GM19397 (cell line): ENCODE results near the gene ASPHD1.
A peak's percentile ranks its signal among the peaks of the same experiment; 100 is the strongest.
"Not testable (repeated sequence)": the region's sequence is repeated elsewhere in the genome, so short reads cannot be mapped to it uniquely, and the experiment has no call there.

Experiments
- ATAC-seq: cut with Tn5 transposase; IDR thresholded peaks from one replicate; pipeline ENCODE4 v1.9.1; 2021; ENCODE audit warnings: mild to moderate bottlenecking, moderate library complexity; ENCODE audit not compliant: unreplicated experiment

ASPHD1 gene

DNA sequence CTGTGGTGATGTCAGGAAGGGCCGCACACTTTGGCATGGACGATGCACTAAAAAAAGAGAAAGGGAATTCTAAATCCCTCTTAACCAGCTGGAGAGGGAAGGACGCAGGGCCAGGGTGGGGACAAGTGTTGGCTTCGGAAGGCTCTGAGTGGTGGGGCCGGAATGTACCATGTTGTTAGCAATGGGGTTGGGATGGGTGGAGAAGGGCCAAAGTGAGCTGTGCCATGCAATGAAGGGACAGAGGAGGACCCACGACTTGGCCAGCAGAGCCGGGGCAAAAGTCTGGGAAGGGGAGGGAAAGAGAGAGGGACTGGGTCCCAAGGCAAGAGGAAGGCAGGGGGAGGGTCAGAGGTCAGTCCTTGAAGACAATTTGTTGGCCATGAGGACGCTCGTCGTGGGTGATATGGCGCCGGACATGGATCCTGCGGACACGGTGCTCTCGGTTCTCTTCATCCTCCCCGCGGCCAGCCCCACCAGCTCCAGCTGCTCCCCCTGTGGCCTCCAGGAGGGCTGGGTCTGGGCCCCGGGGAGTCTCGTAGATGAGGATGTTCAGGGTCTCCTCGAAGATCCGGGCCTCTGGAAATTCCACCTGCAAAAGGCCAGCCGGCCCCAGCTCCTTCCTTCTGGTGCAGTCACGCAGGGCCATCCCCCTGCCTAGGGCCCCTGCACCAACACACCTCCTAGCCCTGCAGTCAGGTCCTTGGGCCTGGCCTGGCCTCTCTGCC lies 6.4 kb downstream of the ASPHD1 start:
- no peak for ATAC-seq

DNA sequence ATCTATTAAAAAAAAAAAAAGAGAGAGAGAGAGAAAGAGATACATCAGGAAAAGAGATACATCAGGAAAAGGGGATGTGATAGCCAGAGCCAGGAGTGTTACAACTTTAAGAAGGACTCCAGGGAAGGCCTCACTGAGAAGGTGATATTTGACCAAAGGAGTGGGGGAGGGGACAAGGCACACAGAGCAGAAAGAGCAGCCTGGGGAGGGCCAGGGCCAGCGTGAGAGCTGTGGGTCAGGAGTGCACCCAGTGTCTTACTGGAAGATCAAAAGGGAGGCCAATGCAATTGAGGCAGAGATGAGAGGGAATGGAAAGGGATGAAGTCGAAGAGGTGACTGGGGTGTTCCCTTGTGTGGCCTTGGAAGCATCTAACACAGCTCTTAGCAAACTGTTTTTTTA lies 7.7 kb downstream of the ASPHD1 start:
- ATAC-seq = no peak

DNA sequence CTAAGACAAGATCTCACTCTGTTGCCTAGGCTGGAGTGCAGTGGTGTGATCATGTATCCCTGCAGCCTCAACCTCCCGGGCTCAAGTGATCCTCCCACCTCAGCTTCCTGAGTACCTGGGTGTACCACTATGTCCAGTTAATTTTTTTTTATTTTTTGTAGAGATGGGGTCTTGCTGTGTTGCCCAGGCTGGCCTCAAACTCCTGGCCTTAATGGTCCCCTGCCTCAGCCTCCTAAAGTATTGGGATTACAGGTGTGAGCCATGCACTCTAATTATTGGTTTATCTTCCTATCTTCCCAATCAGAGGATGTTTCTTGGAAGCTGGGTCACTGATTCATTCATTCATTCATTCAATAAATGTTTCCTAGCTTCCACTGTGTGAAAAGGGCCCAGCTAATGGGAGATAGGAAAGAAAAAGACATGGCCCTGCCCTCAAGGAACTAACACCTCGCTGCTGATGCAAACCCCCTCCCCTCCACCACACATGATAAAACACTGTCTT lies 8.5 kb downstream of the ASPHD1 start:
- no peak for ATAC-seq

DNA sequence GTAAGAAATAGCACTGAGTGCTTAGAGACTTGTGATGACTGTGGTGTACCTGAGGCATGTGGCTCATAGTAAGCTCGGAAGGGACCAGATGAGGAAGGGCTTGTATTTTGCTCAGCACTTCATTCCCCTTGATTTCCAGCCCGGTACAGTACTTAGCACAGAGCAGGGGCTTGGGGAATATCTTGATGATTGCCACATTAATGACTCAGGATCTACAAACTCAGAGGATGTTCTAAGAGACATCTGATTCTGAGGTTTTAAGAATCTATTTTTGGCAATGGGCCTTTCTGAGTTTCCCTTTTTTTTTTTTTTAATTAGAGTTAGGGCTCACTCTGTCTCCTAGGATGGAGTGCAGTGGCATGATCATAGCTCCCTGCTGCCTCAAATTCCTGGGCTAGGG lies 9.1 kb downstream of the ASPHD1 start:
- ATAC-seq = no peak

DNA sequence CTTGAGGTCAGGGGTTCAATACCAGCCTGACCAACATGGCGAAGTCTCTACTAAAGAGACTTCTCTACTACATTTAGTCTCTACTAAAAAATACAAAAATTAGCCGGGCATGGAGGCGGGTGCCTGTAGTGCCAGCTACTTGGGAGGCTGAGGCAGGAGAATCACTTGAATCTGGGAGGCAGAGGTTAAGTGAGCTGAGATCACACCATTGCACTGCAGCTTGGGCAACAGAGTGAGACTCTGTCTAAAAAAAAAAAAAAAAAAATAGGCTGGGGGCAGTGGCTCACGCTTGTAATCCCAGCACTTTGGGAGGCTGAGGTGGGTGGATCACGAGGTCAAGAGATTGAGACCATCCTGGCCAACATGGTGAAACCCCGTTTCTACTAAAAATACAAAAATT lies 9.6 kb downstream of the ASPHD1 start:
- ATAC-seq = not testable (repeated sequence)

DNA sequence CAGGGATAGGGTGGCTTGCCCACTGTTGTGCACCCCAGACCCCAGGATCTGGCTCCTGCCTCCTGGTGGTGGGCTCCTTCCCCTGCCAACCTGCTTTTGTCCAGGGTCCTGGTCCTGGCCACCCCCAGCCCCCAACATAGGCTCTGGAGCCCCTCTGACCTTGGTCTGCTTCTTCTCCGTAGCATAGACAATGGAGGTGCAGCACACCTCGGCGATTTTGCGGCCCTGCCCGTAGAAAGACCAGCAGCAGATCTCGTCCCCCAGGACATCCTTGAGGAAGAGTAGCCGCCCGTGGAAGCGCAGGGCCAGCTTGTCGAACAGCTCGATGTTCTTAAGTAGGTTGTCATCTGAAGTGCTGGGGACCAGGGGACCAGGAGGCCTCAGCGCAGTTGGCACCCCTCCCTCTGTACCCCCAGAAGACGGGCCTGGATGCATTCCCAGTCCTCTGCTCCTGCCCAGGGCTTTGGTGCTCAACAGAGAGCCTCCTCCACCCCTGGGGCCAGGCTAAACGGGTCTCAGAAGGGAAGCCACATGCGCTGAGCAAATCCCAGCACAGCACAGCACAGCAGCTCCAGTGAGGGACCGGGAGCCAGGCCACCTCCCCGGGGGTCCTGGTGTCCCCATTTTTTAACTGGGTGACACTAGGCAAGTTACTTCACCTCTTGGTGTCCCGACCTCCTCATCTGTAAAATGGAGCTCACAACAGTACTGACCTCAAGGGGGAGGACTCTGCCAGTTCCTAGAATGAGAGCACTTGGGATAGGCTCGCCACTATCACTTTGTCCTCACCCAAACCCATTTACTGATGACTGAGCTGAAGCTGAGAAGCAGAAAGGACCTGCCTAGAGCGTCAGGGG lies 10.8 kb downstream of the ASPHD1 start:
- ATAC-seq = no peak

DNA sequence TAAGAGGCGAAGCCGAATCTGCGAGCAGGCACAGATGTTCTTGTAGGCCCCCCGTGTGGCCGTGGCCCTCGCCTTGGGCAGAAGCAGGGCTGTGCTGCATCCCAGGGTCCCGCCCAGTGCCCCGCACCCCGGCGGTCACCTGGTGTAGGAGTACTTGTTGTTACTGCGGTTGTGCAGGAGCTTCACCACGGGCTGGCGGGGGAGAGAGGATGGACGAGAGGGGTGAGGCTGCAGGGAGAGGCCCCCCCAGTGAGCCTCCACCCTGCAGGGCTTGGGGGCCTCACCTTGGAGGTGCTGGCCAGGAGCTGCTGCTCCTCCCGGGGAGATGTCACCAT lies 11.4 kb downstream of the ASPHD1 start:
- no peak for ATAC-seq

DNA sequence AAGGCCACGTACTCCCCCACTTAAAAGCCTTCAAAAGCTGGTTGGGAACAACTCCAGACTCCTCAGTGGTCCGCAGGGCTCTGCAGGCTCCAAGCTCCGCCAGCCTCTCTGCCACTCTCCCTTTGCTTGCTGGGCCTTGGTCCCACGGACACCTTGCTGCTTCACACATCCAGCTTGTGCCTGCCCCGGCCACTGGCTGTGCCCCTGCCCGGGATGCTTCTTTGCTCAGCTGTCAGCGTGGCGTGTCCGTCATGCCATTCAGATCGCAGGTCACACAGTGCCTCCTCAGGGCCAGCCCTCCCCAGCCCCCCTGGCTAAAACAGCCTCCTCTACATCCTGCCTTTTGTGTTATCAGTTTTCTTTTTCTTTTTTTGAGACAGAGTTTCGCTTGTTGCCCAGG lies 11.8 kb downstream of the ASPHD1 start:
- no peak for ATAC-seq

DNA sequence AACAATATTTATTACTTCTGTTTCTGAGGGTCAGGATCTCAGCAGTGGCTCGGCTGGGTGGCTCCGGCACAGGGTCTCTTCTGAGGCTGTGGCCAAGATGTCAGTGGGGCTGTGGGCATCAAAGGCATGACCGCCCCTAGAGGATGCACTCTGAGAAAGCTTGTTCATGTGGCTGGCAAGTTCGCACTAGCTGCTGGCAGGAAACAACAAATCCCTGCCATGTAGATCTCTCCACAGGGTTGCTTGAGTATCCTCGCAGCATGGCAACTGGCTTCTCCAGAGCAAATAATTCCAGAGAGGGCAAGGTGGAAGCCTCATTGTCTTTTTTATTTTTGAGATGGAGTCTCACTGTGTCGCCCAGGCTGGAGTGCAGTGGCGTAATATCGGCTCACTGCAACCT lies 13.2 kb downstream of the ASPHD1 start:
- ATAC-seq = no peak

DNA sequence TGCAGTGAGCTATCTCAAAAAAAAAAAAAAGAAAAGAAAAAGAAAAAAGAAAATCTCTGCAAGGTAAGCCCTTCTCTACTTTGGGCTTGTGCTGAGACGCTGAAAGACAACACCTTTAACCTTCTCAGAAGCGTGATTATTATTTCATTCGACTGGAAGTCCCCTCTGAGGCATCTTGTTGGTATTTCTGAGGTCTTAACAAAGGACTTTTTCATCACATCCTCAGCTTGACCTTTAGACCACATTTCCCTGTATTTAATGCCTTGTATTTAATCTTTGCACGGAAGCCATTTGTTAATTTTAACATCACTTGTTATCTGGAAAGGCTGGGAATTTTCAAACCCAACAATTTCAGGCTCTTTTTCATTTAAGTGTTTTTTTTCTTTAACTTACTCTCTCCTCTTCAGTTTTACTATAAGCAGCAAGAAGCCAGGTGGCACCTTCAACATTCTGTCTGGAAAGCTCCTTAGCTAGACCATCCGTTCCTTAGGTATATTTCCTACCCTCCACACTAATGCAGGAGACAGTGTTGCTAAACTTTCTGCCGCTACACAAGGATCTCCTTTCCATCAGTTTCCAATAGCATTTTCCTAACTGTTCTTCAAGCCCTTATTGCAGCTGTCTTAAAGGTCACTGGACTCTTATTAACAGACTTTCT lies 15.4 kb downstream of the ASPHD1 start:
- ATAC-seq = no peak

DNA sequence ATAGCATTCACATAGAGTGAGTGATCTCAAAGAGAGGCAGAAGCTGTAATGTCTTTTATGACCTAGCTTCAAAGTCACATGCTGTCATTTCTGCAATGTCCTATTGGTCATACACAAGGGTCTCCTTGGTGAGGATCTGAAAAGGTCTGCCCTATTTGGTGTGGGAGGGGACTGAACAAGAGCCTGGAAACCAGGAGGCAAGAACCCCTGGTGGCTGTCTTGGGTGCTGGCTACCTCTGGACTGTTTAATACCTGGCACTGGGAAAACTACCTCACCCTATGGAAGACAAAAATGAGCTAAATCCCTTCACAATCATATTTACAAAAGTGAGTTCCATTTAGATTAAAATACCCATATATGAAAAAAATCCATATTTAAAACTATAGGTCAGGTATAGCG lies 16.7 kb downstream of the ASPHD1 start:
- ATAC-seq = no peak

DNA sequence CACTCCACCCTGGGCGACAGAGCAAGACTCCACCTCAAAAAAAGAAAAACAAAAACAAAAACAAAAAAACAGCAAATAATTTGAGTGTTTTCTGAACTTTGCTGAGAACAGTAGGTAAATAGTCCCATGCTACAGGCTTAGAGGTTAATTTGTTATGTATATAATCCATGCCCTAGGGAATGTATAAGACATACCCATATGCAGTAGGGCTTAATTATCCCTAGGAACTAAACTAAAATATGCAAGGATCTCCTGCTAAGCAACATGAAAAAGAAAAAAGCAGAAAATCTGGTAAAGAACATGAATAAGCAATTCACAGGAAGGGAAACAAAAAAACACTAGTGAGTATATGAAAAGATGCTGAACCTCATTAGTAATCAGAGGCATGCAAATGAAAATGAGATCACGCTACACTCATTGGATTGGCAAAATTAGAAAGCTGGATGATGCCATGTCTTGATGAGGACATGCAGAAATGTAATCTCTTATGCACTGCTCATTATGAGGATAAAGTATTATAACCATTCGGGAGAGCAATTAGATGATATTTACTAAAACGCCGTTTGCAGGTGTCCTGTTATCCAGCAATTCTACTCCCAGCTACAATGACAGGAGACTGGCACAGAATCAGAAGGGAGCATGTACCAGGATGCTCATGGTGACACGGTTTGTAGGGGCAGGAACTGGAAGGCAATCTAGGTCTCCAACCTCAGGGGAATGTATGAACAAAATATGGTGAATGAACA lies 20.2 kb downstream of the ASPHD1 start:
- no peak for ATAC-seq

DNA sequence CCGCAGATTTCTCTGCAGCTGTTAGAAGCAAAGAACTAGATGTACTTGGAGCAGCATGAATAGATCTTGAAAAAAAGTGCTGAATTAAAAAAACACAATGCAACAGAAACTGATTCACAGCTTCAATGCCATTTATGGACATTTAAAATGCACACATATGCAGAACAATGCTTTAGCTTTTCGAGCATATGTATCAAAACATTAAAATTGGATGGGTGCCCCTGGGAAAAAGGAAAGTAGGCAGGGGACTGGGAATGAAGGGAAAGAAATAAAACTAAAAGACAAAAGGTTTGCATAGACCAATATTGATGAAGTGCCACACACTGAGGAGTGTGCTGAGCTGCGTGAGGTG lies 20.7 kb downstream of the ASPHD1 start:
- ATAC-seq = no peak

DNA sequence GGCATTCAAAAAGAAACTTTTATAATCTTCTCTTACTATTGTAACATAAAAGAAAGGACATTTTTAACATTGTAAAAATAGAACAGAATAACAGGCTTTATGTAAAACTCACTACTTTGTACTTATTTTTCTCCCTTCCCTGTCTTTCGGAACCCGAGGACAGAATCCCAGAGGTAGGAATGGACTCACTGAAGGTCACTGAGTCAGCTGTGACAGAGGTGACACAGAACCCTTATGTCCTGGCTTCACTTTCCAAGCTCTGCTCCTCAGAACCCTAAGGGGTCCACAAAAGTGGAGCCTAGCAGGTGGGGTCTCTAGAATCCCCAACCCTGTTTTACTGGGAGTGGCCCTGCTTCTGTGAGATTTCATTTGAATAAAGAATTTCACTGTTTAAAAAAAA lies 22.0 kb downstream of the ASPHD1 start:
- ATAC-seq = no peak

DNA sequence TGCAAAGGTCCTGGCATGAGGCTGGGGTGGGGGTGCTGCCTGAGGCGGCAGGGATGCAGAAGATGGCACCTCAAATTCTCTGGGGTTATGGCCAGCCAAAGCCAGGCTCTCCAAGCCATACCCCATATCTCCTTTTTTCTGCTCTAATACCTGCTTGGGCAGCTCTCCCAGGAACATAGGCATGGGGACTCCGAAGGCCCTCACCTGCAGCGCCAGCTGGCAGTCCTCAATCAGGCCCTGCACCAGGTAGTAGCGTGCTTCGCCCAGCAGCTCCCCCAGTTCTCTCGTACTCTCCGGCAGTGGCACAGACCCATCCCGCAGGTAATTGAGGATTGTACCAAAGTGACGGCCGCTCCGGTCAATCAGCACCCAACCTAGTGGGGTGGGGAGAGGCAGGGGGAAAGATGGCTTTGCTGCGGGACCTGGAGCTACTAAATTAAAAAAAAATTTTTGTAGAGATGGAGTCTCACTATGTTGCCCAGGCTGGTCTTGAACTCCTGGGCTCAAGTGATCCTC lies 22.8 kb downstream of the ASPHD1 start:
- no peak for ATAC-seq

DNA sequence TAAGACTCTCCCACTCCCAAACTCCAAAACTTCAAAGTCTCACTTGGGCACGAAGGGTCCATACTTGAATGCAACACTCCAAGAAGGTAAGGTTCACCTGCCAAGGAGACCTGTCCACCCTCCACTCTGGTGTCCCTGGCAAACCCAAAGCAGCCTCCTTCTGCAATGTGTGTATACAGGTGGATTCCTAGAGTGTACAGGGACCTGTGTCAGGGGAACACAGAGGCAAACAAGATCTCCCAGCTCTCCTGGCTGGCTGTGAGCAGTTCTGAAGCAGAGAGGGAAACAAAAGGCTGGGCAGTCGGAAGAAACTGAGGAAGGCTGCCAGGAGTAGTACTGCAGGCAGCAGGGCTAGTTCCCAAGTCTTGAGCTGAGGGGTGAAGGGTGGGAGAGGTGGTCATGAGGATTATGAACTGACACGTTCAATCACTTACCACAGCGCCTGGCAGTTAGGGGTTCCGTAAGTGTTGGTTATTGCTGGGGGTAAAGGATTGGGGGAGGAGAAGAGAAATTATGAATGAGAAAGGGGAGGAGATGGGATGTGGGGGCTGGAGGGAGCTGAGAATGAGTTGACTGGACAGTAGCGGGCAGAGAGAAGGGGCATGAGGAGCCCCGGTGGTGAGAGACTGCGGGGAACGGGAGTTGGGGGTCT lies 24.9 kb downstream of the ASPHD1 start:
- ATAC-seq = no peak

DNA sequence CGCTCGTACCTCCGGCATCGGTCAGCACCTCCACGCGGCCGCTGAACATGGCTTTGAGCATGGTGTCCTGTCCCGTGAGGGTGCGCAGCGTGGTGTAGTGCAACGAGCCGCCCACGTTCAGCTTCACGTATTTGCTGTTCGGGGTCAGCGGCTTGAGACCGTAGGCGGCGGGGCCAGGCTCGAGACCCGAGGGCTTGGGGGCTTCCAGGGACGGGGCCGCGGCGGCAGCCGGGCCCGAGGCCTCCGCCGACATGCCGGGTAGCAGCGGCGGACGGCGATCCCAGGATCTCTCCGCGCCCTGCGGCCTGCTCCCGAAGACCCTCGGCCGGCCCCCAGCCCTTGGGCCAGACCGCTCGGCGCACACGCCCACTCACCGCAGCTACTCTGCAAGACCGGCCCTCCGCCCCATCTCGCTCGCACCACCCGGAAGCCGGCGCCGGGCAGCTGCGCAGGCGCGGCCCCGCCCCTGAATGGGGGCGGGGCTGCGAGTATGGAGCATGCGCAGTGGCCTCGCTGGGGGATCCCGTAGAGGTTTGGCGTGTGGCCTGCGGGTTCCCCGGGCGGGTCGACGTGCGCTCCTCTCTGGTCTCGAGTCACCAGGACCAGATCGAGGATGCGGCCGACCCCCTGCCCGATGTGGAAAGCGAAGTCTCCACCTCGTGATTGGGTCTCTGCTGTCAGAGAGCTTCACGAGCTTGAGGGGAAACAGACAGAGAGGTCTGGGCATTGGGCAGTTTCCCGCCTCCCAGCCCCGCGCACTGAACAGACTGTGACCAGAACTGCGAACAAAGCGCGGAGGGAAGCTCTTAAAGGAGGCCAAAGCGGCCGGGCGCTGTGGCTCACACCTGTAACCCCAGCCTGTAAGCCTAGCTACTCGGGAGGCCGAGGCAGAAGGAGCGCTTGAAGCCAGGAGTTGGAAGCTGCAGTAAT lies 25.8 kb downstream of the ASPHD1 start, which contains the start of gene KCTD13:
Gene KCTD13, minus strand, starts transcription at position 446 of the 930 bp plus-strand sequence. Its CDS starts 193 bp downstream, at position 253.
- ATAC-seq = peak; percentile 90

DNA sequence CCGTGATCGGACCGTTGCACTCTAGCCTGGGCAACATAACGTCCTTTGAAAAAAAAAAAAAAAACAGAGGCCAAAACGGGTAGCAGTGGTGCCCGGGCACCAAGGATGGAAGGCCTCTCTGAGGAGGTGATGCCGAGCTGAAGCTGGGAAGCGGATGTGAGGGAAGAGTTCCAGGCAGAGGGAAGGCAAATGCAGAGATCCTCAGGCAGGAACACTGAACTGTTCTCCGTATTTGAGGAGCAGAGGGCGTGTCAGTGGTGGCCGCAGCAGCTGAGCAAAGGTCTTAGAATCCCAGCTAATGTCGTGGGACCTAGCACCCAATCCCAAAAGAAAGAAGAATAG lies 26.4 kb downstream of the ASPHD1 start:
- no peak for ATAC-seq
